Stomach (tissue), 9 donors: ENCODE data around the gene PLEKHG1. TPM values are rescaled to one million over a fixed set of nuclear protein-coding genes. Genes with fewer than 3 reads are reported as not detected.

Source experiments
- DNase-seq, 2 donors: peaks; one replicate each; pipeline versions ENCODE4 v3.0.0 to v3.0.0-alpha.2; 2013 to 2019
- H3K27ac ChIP-seq, 5 donors: fragments of 200-600 bp in 4 of 5; sonication (generic) in 4 of 5; one replicate each; pipeline ENCODE4 v1.5.1; 2013 to 2019; ENCODE audit warnings: mild to moderate bottlenecking in 1 of 5, moderate library complexity in 1 of 5
- H3K27me3 ChIP-seq, 3 donors: fragments of 200-600 bp; sonication (generic); one replicate each; pipeline ENCODE4 v1.5.1; 2017 to 2019; ENCODE audit warnings: mixed run types in 1 of 3
- H3K36me3 ChIP-seq, 4 donors: fragments of 200-600 bp; sonication (generic); 1 replicate in 3 of 4; 2 replicates in 1 of 4; pipeline ENCODE4 v1.5.1; 2016 to 2019
- H3K4me1 ChIP-seq, 4 donors: fragments of 200-600 bp; sonication (generic); one replicate each; pipeline ENCODE4 v1.5.1; 2016 to 2019
- H3K4me3 ChIP-seq, 4 donors: fragments of 200-600 bp; sonication (generic) in 3 of 4; one replicate each; pipeline ENCODE4 v1.5.1; 2016 to 2019; ENCODE audit warnings: mild to moderate bottlenecking in 1 of 4
- H3K9me3 ChIP-seq, 4 donors: fragments of 200-600 bp; sonication (generic); one replicate each; pipeline ENCODE4 v1.5.1; 2016 to 2019
- CTCF ChIP-seq, 7 experiments: fragments of 450-650 bp in 4 of 7; fragments of 200-600 bp in 3 of 7; sonication (generic) in 3 of 7; IDR thresholded peaks; one replicate each; pipeline ENCODE4 v1.5.1; 2016 to 2019; ENCODE audit warnings: antibody characterized with exemption in 7 of 7, control low read depth in 2 of 7, mild to moderate bottlenecking in 1 of 7
- EP300 ChIP-seq: sonication (generic); formaldehyde crosslinking; IDR thresholded peaks from one replicate; pipeline ENCODE4 v1.6.1; 2017; ENCODE audit warnings: antibody characterized with exemption
- POLR2A ChIP-seq, 4 donors: fragments of 450-650 bp; IDR thresholded peaks; one replicate each; pipeline ENCODE4 v1.6.1; 2016; ENCODE audit warnings: antibody characterized with exemption in 4 of 4, control low read depth in 2 of 4, mild to moderate bottlenecking in 1 of 4, moderate library complexity in 1 of 4
- POLR2AphosphoS5 ChIP-seq, 3 donors: sonication (generic); formaldehyde crosslinking; IDR thresholded peaks; one replicate each; pipeline ENCODE4 v1.6.1; 2016; ENCODE audit warnings: antibody characterized with exemption in 3 of 3
- WGBS, 5 donors: extraction: QIAGEN DNeasy Blood & Tissue Kit in 3 of 5; methylation state at CpG; one replicate each; pipeline versions ENCODE4 v1.1.5 to v1.1.7; 2013 to 2018; 5-methylcytosine and 5-hydroxymethylcytosine counted together
- intact Hi-C: fragments of 100-400 bp; cut with DNase I; formaldehyde crosslinking; loops from one replicate; pipeline ENCODE4 v1.15.1; 2023; ENCODE audit warnings: low total_unique reads
- polyA plus RNA-seq, 3 donors: library from polyadenylated mRNA; stranded (reverse); fragments of 200-250 nt; gene quantifications; one replicate each; pipeline ENCODE4 v1.2.3, GENCODE V29; 2013
- total RNA-seq, 5 donors: library from RNA; depleted of rRNA; stranded (reverse); fragments of >200 nt; gene quantifications; one replicate each; pipeline versions ENCODE4 v1.1.0 to v1.2.3, GENCODE V29; 2014 to 2016
- donor health status: healthy with polysubstance abuse.
- donor health status: Bipolar disorder and iron deficiency.
- donor health status: healthy.

The PLEKHG1 gene
- total and polyA plus RNA-seq, 8 donors = 1.9 to 92.9 (median 10.4) TPM

GRCh38 chr6:150632785-150633485 is 33.2 kb downstream of the PLEKHG1 start:
- no peaks in the 10 kb centered on the region for H3K27me3 ChIP-seq
- H3K9me3 ChIP-seq = no peaks in the 10 kb centered on the region
- intact Hi-C loops = no loop called here
- no peaks in the 10 kb centered on the region for H3K36me3 ChIP-seq
- H3K4me1 ChIP-seq = peaks cover 15 to 48% (median 39%) of the 10 kb centered on the region in 4 donors
- H3K27ac ChIP-seq = peak overlapping the region in 4 of 5 donors; percentile 8 to 68 (median 42)
- 58 to 70% (median 62%) methylated on average over 13 of the region's 13 CpGs for WGBS, 5 donors
- TF ChIP-seq EP300 = no peak
- TF ChIP-seq POLR2AphosphoS5 (IDR thresholded peaks at IDR 0.05) = no peak
- TF ChIP-seq CTCF (IDR thresholded peaks at IDR 0.05) = no peak
- no peak for TF ChIP-seq POLR2A (IDR thresholded peaks at IDR 0.05)
- peak overlapping the region in 2 of 4 donors; percentile 7 to 32 for H3K4me3 ChIP-seq
- no peak for DNase-seq

- no peak for DNase-seq
- no peak for TF ChIP-seq POLR2A (IDR thresholded peaks at IDR 0.05)
- no peak for TF ChIP-seq CTCF (IDR thresholded peaks at IDR 0.05)
- TF ChIP-seq POLR2AphosphoS5 (IDR thresholded peaks at IDR 0.05) = no peak
- no peak for TF ChIP-seq EP300
- Histone ChIP-seq H3K9me3 (no peaks in the 10 kb centered on the region), H3K27me3 (no peaks in the 10 kb centered on the region), H3K4me1 (peaks cover 12 to 46% (median 39%) of the 10 kb centered on the region in 4 donors), H3K36me3 (no peaks in the 10 kb centered on the region), H3K4me3 (peak overlapping the region in 2 of 4 donors; percentile 7 to 32), H3K27ac (peak overlapping the region in 3 of 5 donors; percentile 25 to 68 (median 59))
- 82 to 90% (median 87%) methylated on average over 4 of the region's 4 CpGs for WGBS, 5 donors
- intact Hi-C loops = no loop called here
Measured at GRCh38 chr6:150633486-150633834, 33.8 kb downstream of the PLEKHG1 start.

GRCh38 chr6:150634176-150634963 is 34.7 kb downstream of the PLEKHG1 start:
- peak overlapping the region in 1 of 5 donors; percentile 68 for H3K27ac ChIP-seq
- 57 to 74% (median 70%) methylated on average over 4 of the region's 4 CpGs for WGBS, 5 donors

More at GRCh38 chr6:150634176-150634963, 34.7 kb downstream of the PLEKHG1 start:
- no peaks in the 10 kb centered on the region for H3K36me3 ChIP-seq
- peaks cover 12 to 43% (median 38%) of the 10 kb centered on the region in 4 donors for H3K4me1 ChIP-seq
- no peak for TF ChIP-seq POLR2A (IDR thresholded peaks at IDR 0.05)
- TF ChIP-seq EP300 = no peak
- TF ChIP-seq POLR2AphosphoS5 (IDR thresholded peaks at IDR 0.05) = no peak
- no peak for TF ChIP-seq CTCF (IDR thresholded peaks at IDR 0.05)
- DNase-seq = no peak
- H3K9me3 ChIP-seq = no peaks in the 10 kb centered on the region
- intact Hi-C loops = no loop called here
- H3K4me3 ChIP-seq = no peak overlapping the region
- H3K27me3 ChIP-seq = no peaks in the 10 kb centered on the region
